ENCODE data around the gene MESD. TPM values are rescaled to one million over a fixed set of nuclear protein-coding genes. Genes with fewer than 3 reads are reported as not detected.

MESD gene
- total and polyA plus RNA-seq, 9 of the 15 experiments (the other 6 are each of a cell fraction or from before 2014, with no cell fraction given) = 11.3 to 39.7 (median 22.8) TPM

- TF ChIP-seq CEBPB (tag; IDR thresholded peaks at IDR 0.05) = peak; percentile 53; the same call in 1 of the 2 replicates
- TF ChIP-seq CEBPG (CRISPR knock-in tag; IDR thresholded peaks at IDR 0.05) = 0 out of 2 replicates have a peak, but pooled peaks have one; percentile 33
- peak in 1 of 2 experiments; percentile 53; a peak in 2 of 4 replicates for TF ChIP-seq CEBPG (tag; conservative IDR thresholded peaks at IDR 0.05 in 1 of 2, IDR thresholded peaks at IDR 0.05 in 1 of 2)
- no peak for TF ChIP-seq SFPQ (IDR thresholded peaks at IDR 0.05; ENCODE audit: low read depth, low read length)
- TF ChIP-seq CBFB (CRISPR knock-in tag; IDR thresholded peaks at IDR 0.05) = no peak
- TF ChIP-seq ZNF395 (CRISPR knock-in tag; IDR thresholded peaks at IDR 0.05) = no peak
- TF ChIP-seq LEF1 (IDR thresholded peaks at IDR 0.05) = no peak
- TF ChIP-seq TAL1 (IDR thresholded peaks at IDR 0.05) = no peak
- TF ChIP-seq NCOA2 (IDR thresholded peaks at IDR 0.05; ENCODE audit: partially characterized antibody in 2 of 2) = no peak
- no peaks in the 10 kb centered on the region for H3K27me3 ChIP-seq (ENCODE audit: control insufficient read depth in 2 of 2, insufficient read depth in 2 of 2, low read length in 2 of 2)
- POLR2A ChIA-PET = interaction anchor here (0.6 to 1.5 kb wide), 4 partner anchors 11 to 72 kb away, joined by 3 to 8 read pairs (median 4); no protein-coding TSS in a partner anchor
- intact Hi-C loops (cut with micrococcal nuclease) (no loop called here), in situ Hi-C loops (cut with MboI) (no loop called here)
- H3K27ac ChIP-seq (ENCODE audit: extremely low read depth, low read depth, low read length) = no peak overlapping the region
- CTCF ChIA-PET (ENCODE audit: low intra/inter-chr PET ratio) = no interaction called here
- H3K4me1 ChIP-seq (replicated peaks in 1 of 2; ENCODE audit: control insufficient read depth in 2 of 2, insufficient read depth in 2 of 2, low read length in 2 of 2) = peaks cover 0 to 18% of the 10 kb centered on the region in 2 experiments; a peak in 4 of 5 replicates
- no peaks in the 10 kb centered on the region for H3K36me3 ChIP-seq (ENCODE audit: control insufficient read depth, insufficient read depth, low read length)
- H2AFZ ChIP-seq (ENCODE audit: low read depth, low read length) = no peak overlapping the region; the same call in 1 of the 2 replicates
- H3K9me3 ChIP-seq (replicated peaks; ENCODE audit: control insufficient read depth, insufficient read depth, low read depth, low read length) = peaks cover 6% of the 10 kb centered on the region; the same call in 1 of the 2 replicates
- H3K9me1 ChIP-seq (ENCODE audit: control insufficient read depth, insufficient read depth, low read length) = no peaks in the 10 kb centered on the region
- 83% methylated on average over 8 of the region's 8 CpGs for WGBS (ENCODE audit: insufficient coverage, low coverage, missing lambda C conversion rate)
- FAIRE-seq = no peak
- no peak for DNase-seq (ENCODE audit: extremely low read depth in 1 of 4, low spot score in 3 of 4)
- no peak overlapping the region for H3K4me3 ChIP-seq
- H3K4me2 ChIP-seq (ENCODE audit: insufficient read depth, low read length) = no peak overlapping the region
- no peaks in the 10 kb centered on the region for H4K20me1 ChIP-seq (replicated peaks; ENCODE audit: control insufficient read depth, insufficient read depth, low read length)
- H3K9ac ChIP-seq (ENCODE audit: insufficient read depth in 1 of 2, low read depth in 2 of 2, low read length in 2 of 2) = no peak overlapping the region
- ATAC-seq = no peak
- BruUV-seq (replicated peaks) = no TSS peak
- H3K79me2 ChIP-seq (ENCODE audit: control insufficient read depth, insufficient read depth, low read length) = no peaks in the 10 kb centered on the region
Measured at GRCh38 chr15:81024936-81025335, 35.3 kb upstream of the MESD start.
